ENCODE results near the gene ZBTB21.

DNA sequence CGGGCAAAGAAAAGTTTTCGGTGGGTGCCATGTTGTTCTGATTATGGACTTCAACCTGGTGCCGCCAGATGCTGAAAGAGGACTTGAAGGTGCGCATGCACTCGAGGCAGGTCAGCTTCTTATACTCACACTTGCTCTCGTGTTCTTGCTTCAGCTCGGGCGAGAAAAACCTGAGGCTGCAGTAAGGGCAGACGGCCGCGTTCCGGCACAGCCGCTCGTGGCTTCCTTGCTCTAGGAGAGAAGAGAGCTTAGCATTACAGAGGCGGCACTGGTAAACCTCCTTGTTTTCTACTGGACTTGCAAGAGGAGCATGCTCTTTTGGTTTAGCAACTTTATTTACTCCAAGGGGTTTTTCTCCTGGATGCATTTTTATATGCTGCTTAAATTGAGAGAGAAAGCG, 18.5 kb downstream of the ZBTB21 start:
- TF ChIP-seq, protein P1, sequence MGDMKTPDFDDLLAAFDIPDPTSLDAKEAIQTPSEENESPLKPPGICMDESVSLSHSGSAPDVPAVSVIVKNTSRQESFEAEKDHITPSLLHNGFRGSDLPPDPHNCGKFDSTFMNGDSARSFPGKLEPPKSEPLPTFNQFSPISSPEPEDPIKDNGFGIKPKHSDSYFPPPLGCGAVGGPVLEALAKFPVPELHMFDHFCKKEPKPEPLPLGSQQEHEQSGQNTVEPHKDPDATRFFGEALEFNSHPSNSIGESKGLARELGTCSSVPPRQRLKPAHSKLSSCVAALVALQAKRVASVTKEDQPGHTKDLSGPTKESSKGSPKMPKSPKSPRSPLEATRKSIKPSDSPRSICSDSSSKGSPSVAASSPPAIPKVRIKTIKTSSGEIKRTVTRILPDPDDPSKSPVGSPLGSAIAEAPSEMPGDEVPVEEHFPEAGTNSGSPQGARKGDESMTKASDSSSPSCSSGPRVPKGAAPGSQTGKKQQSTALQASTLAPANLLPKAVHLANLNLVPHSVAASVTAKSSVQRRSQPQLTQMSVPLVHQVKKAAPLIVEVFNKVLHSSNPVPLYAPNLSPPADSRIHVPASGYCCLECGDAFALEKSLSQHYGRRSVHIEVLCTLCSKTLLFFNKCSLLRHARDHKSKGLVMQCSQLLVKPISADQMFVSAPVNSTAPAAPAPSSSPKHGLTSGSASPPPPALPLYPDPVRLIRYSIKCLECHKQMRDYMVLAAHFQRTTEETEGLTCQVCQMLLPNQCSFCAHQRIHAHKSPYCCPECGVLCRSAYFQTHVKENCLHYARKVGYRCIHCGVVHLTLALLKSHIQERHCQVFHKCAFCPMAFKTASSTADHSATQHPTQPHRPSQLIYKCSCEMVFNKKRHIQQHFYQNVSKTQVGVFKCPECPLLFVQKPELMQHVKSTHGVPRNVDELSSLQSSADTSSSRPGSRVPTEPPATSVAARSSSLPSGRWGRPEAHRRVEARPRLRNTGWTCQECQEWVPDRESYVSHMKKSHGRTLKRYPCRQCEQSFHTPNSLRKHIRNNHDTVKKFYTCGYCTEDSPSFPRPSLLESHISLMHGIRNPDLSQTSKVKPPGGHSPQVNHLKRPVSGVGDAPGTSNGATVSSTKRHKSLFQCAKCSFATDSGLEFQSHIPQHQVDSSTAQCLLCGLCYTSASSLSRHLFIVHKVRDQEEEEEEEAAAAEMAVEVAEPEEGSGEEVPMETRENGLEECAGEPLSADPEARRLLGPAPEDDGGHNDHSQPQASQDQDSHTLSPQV (IDR thresholded peaks at IDR 0.05), result no peak
- no peak for TF ChIP-seq GTF2A2 (tag; IDR thresholded peaks at IDR 0.05)
- TF ChIP-seq, protein P2, sequence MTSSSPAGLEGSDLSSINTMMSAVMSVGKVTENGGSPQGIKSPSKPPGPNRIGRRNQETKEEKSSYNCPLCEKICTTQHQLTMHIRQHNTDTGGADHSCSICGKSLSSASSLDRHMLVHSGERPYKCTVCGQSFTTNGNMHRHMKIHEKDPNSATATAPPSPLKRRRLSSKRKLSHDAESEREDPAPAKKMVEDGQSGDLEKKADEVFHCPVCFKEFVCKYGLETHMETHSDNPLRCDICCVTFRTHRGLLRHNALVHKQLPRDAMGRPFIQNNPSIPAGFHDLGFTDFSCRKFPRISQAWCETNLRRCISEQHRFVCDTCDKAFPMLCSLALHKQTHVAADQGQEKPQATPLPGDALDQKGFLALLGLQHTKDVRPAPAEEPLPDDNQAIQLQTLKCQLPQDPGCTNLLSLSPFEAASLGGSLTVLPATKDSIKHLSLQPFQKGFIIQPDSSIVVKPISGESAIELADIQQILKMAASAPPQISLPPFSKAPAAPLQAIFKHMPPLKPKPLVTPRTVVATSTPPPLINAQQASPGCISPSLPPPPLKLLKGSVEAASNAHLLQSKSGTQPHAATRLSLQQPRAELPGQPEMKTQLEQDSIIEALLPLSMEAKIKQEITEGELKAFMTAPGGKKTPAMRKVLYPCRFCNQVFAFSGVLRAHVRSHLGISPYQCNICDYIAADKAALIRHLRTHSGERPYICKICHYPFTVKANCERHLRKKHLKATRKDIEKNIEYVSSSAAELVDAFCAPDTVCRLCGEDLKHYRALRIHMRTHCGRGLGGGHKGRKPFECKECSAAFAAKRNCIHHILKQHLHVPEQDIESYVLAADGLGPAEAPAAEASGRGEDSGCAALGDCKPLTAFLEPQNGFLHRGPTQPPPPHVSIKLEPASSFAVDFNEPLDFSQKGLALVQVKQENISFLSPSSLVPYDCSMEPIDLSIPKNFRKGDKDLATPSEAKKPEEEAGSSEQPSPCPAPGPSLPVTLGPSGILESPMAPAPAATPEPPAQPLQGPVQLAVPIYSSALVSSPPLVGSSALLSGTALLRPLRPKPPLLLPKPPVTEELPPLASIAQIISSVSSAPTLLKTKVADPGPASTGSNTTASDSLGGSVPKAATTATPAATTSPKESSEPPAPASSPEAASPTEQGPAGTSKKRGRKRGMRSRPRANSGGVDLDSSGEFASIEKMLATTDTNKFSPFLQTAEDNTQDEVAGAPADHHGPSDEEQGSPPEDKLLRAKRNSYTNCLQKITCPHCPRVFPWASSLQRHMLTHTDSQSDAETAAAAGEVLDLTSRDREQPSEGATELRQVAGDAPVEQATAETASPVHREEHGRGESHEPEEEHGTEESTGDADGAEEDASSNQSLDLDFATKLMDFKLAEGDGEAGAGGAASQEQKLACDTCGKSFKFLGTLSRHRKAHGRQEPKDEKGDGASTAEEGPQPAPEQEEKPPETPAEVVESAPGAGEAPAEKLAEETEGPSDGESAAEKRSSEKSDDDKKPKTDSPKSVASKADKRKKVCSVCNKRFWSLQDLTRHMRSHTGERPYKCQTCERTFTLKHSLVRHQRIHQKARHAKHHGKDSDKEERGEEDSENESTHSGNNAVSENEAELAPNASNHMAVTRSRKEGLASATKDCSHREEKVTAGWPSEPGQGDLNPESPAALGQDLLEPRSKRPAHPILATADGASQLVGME (CRISPR knock-in tag; IDR thresholded peaks at IDR 0.05), result no peak
- TF ChIP-seq NFIC (IDR thresholded peaks at IDR 0.05), result no peak
- no peak for TF ChIP-seq FOXA1 (IDR thresholded peaks at IDR 0.05; ENCODE audit: borderline replicate concordance)
- TF ChIP-seq, protein P3, sequence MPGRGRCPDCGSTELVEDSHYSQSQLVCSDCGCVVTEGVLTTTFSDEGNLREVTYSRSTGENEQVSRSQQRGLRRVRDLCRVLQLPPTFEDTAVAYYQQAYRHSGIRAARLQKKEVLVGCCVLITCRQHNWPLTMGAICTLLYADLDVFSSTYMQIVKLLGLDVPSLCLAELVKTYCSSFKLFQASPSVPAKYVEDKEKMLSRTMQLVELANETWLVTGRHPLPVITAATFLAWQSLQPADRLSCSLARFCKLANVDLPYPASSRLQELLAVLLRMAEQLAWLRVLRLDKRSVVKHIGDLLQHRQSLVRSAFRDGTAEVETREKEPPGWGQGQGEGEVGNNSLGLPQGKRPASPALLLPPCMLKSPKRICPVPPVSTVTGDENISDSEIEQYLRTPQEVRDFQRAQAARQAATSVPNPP (IDR thresholded peaks at IDR 0.05; ENCODE audit: borderline replicate concordance, insufficient read depth, insufficient read length), result no peak
- TF ChIP-seq, protein P4, sequence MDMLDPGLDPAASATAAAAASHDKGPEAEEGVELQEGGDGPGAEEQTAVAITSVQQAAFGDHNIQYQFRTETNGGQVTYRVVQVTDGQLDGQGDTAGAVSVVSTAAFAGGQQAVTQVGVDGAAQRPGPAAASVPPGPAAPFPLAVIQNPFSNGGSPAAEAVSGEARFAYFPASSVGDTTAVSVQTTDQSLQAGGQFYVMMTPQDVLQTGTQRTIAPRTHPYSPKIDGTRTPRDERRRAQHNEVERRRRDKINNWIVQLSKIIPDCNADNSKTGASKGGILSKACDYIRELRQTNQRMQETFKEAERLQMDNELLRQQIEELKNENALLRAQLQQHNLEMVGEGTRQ (CRISPR knock-in tag; IDR thresholded peaks at IDR 0.05), result no peak

Data from K562 (cell line).